Activated B cell treated with CpG ODN at 0.5 μM for 24 hours (primary cell): ENCODE measurements around the gene FCHSD2. TPM values are rescaled to one million over a fixed set of nuclear protein-coding genes. Genes with fewer than 3 reads are reported as not detected.
"Not testable (repeated sequence)": the region's sequence is repeated elsewhere in the genome, so short reads cannot be mapped to it uniquely, and the experiment has no call there.

ENCODE experiments used
- ATAC-seq: fragments of 200-7000 bp; cut with Tn5 transposase; one replicate; pipeline ENCODE4 v1.10.0; 2021; ENCODE audit warnings: low read depth, mild to moderate bottlenecking, moderate library complexity
- CTCF ChIA-PET: fragments of 350-600 bp; sonication (Branson Sonifier 250); formaldehyde crosslinking; loops from one replicate; lab custom pipeline; 2021; ENCODE audit warnings: antibody characterized with exemption; lab: Charles Lee
- POLR2A ChIA-PET: fragments of 350-600 bp; sonication (Branson Sonifier 250); formaldehyde crosslinking; loops from one replicate; lab custom pipeline; 2021; ENCODE audit warnings: antibody characterized with exemption; lab: Charles Lee
- DNase-seq: peaks from one replicate; pipeline ENCODE4 v3.0.0; 2022
- H3K27ac Mint-ChIP-seq: one replicate; pipeline ENCODE4 v1.8.0; 2020; ENCODE audit warnings: mixed read lengths
- H3K27me3 Mint-ChIP-seq: one replicate; pipeline ENCODE4 v1.8.0; 2021; ENCODE audit warnings: mixed read lengths
- H3K36me3 Mint-ChIP-seq: one replicate; pipeline ENCODE4 v1.8.0; 2021; ENCODE audit warnings: low read depth, mixed read lengths
- H3K4me1 Mint-ChIP-seq: one replicate; pipeline ENCODE4 v1.8.0; 2021; ENCODE audit warnings: mixed read lengths
- H3K4me3 Mint-ChIP-seq: one replicate; pipeline ENCODE4 v1.8.0; 2020; ENCODE audit warnings: mild to moderate bottlenecking, mixed read lengths
- H3K9me3 Mint-ChIP-seq: one replicate; pipeline ENCODE4 v1.8.0; 2020; ENCODE audit warnings: mixed read lengths
- CTCF ChIP-seq: fragments of 200-600 bp; IDR thresholded peaks from one replicate; pipeline ENCODE4 v1.8.0; 2022; ENCODE audit warnings: antibody characterized with exemption, mild to moderate bottlenecking
- intact Hi-C: fragments of 100-400 bp; cut with micrococcal nuclease; formaldehyde crosslinking; loops from one replicate; pipeline ENCODE4 v1.15.1; 2024
- total RNA-seq: library from RNA; stranded (reverse); gene quantifications from 2 replicates; pipeline ENCODE4 v1.2.3, GENCODE V29; 2022

FCHSD2 gene
- total RNA-seq, 1 donor from 2014 or later = 207 TPM

GRCh38 chr11:73140213-73141030 lies 1.7 kb downstream of the FCHSD2 start:
- POLR2A ChIA-PET = interaction anchor here (0.6 to 15.2 kb wide), 5 partner anchors 11 to 216 kb away, joined by 3 to 551 read pairs (median 18); no protein-coding TSS in a partner anchor
- Mint-ChIP-seq H3K4me3 (peak overlapping the region; percentile 99), H3K27me3 (no peaks in the 10 kb centered on the region), H3K4me1 (peaks cover 77% of the 10 kb centered on the region), H3K9me3 (no peaks in the 10 kb centered on the region), H3K36me3 (peaks cover 62% of the 10 kb centered on the region), H3K27ac (peak overlapping the region; percentile 95)
- no peak for DNase-seq
- no peak for ATAC-seq
- intact Hi-C loops = loop anchor here (1.0 to 2.0 kb wide), 2 partner anchors 14 to 216 kb away; no protein-coding TSS in a partner anchor
- CTCF ChIA-PET = interaction anchor here (1.1 to 10.8 kb wide), 4 partner anchors 23 to 216 kb away, joined by 4 to 156 read pairs (median 18); no protein-coding TSS in a partner anchor
- TF ChIP-seq CTCF = no peak

- Mint-ChIP-seq H3K27me3 (no peaks in the 10 kb centered on the region), H3K4me3 (peak overlapping the region; percentile 99), H3K27ac (peak overlapping the region; percentile 95), H3K9me3 (no peaks in the 10 kb centered on the region), H3K36me3 (peaks cover 70% of the 10 kb centered on the region), H3K4me1 (peaks cover 76% of the 10 kb centered on the region)
- intact Hi-C loops = loop anchor here (2.0 kb wide), 1 partner anchor 13 kb away; no protein-coding TSS in a partner anchor
- no peak for ATAC-seq
- TF ChIP-seq CTCF = no peak
- no peak for DNase-seq
- CTCF ChIA-PET = interaction anchor here (1.1 to 10.8 kb wide), 2 partner anchors 37 to 126 kb away, joined by 4 to 156 read pairs; no protein-coding TSS in a partner anchor
- POLR2A ChIA-PET = interaction anchor here (7.1 to 15.2 kb wide), 2 partner anchors 18 to 37 kb away, joined by 145 to 551 read pairs; no protein-coding TSS in a partner anchor
Observed at GRCh38 chr11:73139476-73140198, 2.5 kb downstream of the FCHSD2 start.

GRCh38 chr11:73137944-73138274 lies 4.2 kb downstream of the FCHSD2 start:
- H3K27ac Mint-ChIP-seq = peak overlapping the region; percentile 95
- H3K9me3 Mint-ChIP-seq = no peaks in the 10 kb centered on the region
- POLR2A ChIA-PET = interaction anchor here (0.9 to 15.2 kb wide), 5 partner anchors 9 to 151 kb away, joined by 3 to 551 read pairs (median 5); no protein-coding TSS in a partner anchor
- CTCF ChIA-PET = interaction anchor here (0.6 to 10.8 kb wide), 7 partner anchors 11 to 357 kb away, joined by 3 to 156 read pairs (median 6); no protein-coding TSS in a partner anchor
- DNase-seq = no peak
- H3K27me3 Mint-ChIP-seq = no peaks in the 10 kb centered on the region
- peaks cover 87% of the 10 kb centered on the region for H3K36me3 Mint-ChIP-seq
- peak overlapping the region; percentile 64 for H3K4me3 Mint-ChIP-seq
- no peak for TF ChIP-seq CTCF
- peaks cover 75% of the 10 kb centered on the region for H3K4me1 Mint-ChIP-seq
- intact Hi-C loops = loop anchor here (1.0 kb wide), 1 partner anchor 40 kb away; no protein-coding TSS in a partner anchor
- no peak for ATAC-seq

- ChIA-PET CTCF (interaction anchor here (0.6 to 10.8 kb wide), 8 partner anchors 11 to 356 kb away, joined by 3 to 156 read pairs (median 6); no protein-coding TSS in a partner anchor), POLR2A (interaction anchor here (0.9 to 15.2 kb wide), 5 partner anchors 10 to 151 kb away, joined by 3 to 551 read pairs (median 5); no protein-coding TSS in a partner anchor)
- Mint-ChIP-seq H3K27me3 (no peaks in the 10 kb centered on the region), H3K36me3 (peaks cover 90% of the 10 kb centered on the region), H3K4me1 (peaks cover 75% of the 10 kb centered on the region), H3K4me3 (peak overlapping the region; percentile 64), H3K9me3 (no peaks in the 10 kb centered on the region), H3K27ac (peak overlapping the region; percentile 79)
- no peak for TF ChIP-seq CTCF
- no peak for ATAC-seq
- DNase-seq = no peak
- intact Hi-C loops = loop anchor here (1.0 kb wide), 1 partner anchor 41 kb away; no protein-coding TSS in a partner anchor
Observed at GRCh38 chr11:73137262-73137943, 4.7 kb downstream of the FCHSD2 start.

GRCh38 chr11:73136722-73137121 lies 5.4 kb downstream of the FCHSD2 start:
- ChIA-PET POLR2A (interaction anchor here (15.2 kb wide), 1 partner anchor 21 kb away, joined by 551 read pairs; no protein-coding TSS in a partner anchor), CTCF (interaction anchor here (0.6 to 10.8 kb wide), 5 partner anchors 12 to 305 kb away, joined by 3 to 156 read pairs (median 5); no protein-coding TSS in a partner anchor)
- Mint-ChIP-seq H3K4me1 (peaks cover 82% of the 10 kb centered on the region), H3K4me3 (peak overlapping the region; percentile 24), H3K36me3 (peaks cover 95% of the 10 kb centered on the region), H3K27ac (peak overlapping the region; percentile 68)
- H3K27me3 Mint-ChIP-seq, ATAC-seq, H3K9me3 Mint-ChIP-seq, DNase-seq: not testable (repeated sequence)
- intact Hi-C loops = loop anchor here (1.0 kb wide), 1 partner anchor 42 kb away; no protein-coding TSS in a partner anchor
